HG02943 (cell line): Measurements from ENCODE around the gene DDR1.
A peak's percentile ranks its signal among the peaks of the same experiment; 100 is the strongest.
"Not testable (repeated sequence)": the region's sequence is repeated elsewhere in the genome, so short reads cannot be mapped to it uniquely, and the experiment has no call there.

Experiments used
- ATAC-seq: cut with Tn5 transposase; IDR thresholded peaks from one replicate; pipeline ENCODE4 v1.9.1; 2021; ENCODE audit warnings: mild to moderate bottlenecking, low read depth, moderate library complexity; ENCODE audit not compliant: unreplicated experiment

DDR1 gene

GRCh38 chr6:30914076-30914853 lies 29.9 kb downstream of the DDR1 start, which contains the start of gene VARS2:
Gene VARS2, plus strand, starts transcription at chr6:30914238. Its CDS starts 599 bp downstream, at chr6:30914837.
- ATAC-seq: peak; percentile 72

- ATAC-seq: no peak
Observed at GRCh38 chr6:30914854-30915590, 30.7 kb downstream of the DDR1 start.

GRCh38 chr6:30915591-30915946 lies 31.2 kb downstream of the DDR1 start:
- no peak for ATAC-seq

- no peak for ATAC-seq
Observed at GRCh38 chr6:30917041-30917440, 32.7 kb downstream of the DDR1 start.

GRCh38 chr6:30917487-30917886 lies 33.2 kb downstream of the DDR1 start:
- no peak for ATAC-seq

GRCh38 chr6:30918670-30919069 lies 34.4 kb downstream of the DDR1 start:
- no peak for ATAC-seq

- no peak for ATAC-seq
Observed at GRCh38 chr6:30922447-30922852, 38.1 kb downstream of the DDR1 start.

GRCh38 chr6:30924040-30924627 lies 39.8 kb downstream of the DDR1 start:
- not testable (repeated sequence) for ATAC-seq

- no peak for ATAC-seq
Observed at GRCh38 chr6:30926644-30927043, 42.3 kb downstream of the DDR1 start.

GRCh38 chr6:30927080-30927479 lies 42.8 kb downstream of the DDR1 start:
- ATAC-seq: not testable (repeated sequence)

- no peak for ATAC-seq
Observed at GRCh38 chr6:30928677-30929076, 44.4 kb downstream of the DDR1 start.

GRCh38 chr6:30930506-30930905 lies 46.2 kb downstream of the DDR1 start:
- ATAC-seq: no peak

GRCh38 chr6:30931272-30931671 lies 47.0 kb downstream of the DDR1 start:
- no peak for ATAC-seq

- no peak for ATAC-seq
Observed at GRCh38 chr6:30931969-30932645, 47.8 kb downstream of the DDR1 start, which contains the start of gene SFTA2. Gene SFTA2, minus strand, starts transcription at chr6:30932170. Its CDS starts 74 bp downstream, at chr6:30932096.

- no peak for ATAC-seq
Observed at GRCh38 chr6:30932665-30933365, 48.5 kb downstream of the DDR1 start.

GRCh38 chr6:30935018-30935417 lies 50.7 kb downstream of the DDR1 start:
- no peak for ATAC-seq

GRCh38 chr6:30937265-30937664 lies 52.9 kb downstream of the DDR1 start:
- ATAC-seq: no peak

GRCh38 chr6:30938730-30939129 lies 54.4 kb downstream of the DDR1 start:
- ATAC-seq: no peak

GRCh38 chr6:30939473-30939872 lies 55.2 kb downstream of the DDR1 start:
- no peak for ATAC-seq

- no peak for ATAC-seq
Observed at GRCh38 chr6:30940361-30940986, 56.2 kb downstream of the DDR1 start, which contains the start of gene MUCL3. Gene MUCL3, plus strand, starts transcription at chr6:30940973. Its CDS starts 27 bp downstream, at chr6:30941000.
